HEK293T (cell line): ENCODE results near the gene SV2B.

Experiments used
- CTCF ChIA-PET: fragments of 350-600 bp; formaldehyde crosslinking; extraction: SDS; loops from one replicate; lab custom pipeline; 2021; ENCODE audit warnings: antibody characterized with exemption, inconsistent platforms; lab: Yijun Ruan, JAX
- POLR2A ChIA-PET: fragments of 350-600 bp; formaldehyde crosslinking; extraction: SDS; loops from one replicate; lab custom pipeline; 2020; ENCODE audit warnings: antibody characterized with exemption, inconsistent platforms; lab: Yijun Ruan, JAX
- DNase-seq: peaks from one replicate; pipeline ENCODE4 v3.0.0; 2012; ENCODE audit warnings: mixed read lengths; ENCODE audit errors: extremely low spot score
- ARNT ChIP-seq: fragments of 450-650 bp; IDR thresholded peaks from 2 replicates; pipeline ENCODE4 v1.6.1; 2017; ENCODE audit warnings: mild to moderate bottlenecking
- BHLHE40 ChIP-seq: fragments of 450-650 bp; IDR thresholded peaks from 2 replicates; pipeline ENCODE4 v1.6.1; 2016; ENCODE audit warnings: mild to moderate bottlenecking, moderate library complexity, borderline replicate concordance
- CTBP1 ChIP-seq: fragments of 450-650 bp; IDR thresholded peaks from 2 replicates; pipeline ENCODE4 v1.6.1; 2016; ENCODE audit warnings: borderline replicate concordance
- ELF4 ChIP-seq: fragments of 450-650 bp; IDR thresholded peaks from 2 replicates; pipeline ENCODE4 v1.6.1; 2017; ENCODE audit warnings: antibody characterized with exemption
- FOXA1 ChIP-seq: fragments of 450-650 bp; IDR thresholded peaks from 2 replicates; pipeline ENCODE4 v1.6.1; 2016; ENCODE audit warnings: mild to moderate bottlenecking
- FOXK2 ChIP-seq: fragments of 450-650 bp; IDR thresholded peaks from 2 replicates; pipeline ENCODE4 v1.6.1; 2016; ENCODE audit warnings: mild to moderate bottlenecking
- FOXM1 ChIP-seq: fragments of 450-650 bp; IDR thresholded peaks from 2 replicates; pipeline ENCODE4 v1.6.1; 2017; ENCODE audit warnings: mild to moderate bottlenecking, borderline replicate concordance
- HDGF ChIP-seq: fragments of 450-650 bp; IDR thresholded peaks from 2 replicates; pipeline ENCODE4 v1.6.1; 2017; ENCODE audit warnings: antibody characterized with exemption, borderline replicate concordance
- L3MBTL2 ChIP-seq: fragments of 450-650 bp; conservative IDR thresholded peaks from 2 replicates; pipeline ENCODE4 v1.6.1; 2016; ENCODE audit warnings: mild to moderate bottlenecking
- LEF1 ChIP-seq: fragments of 450-650 bp; IDR thresholded peaks from 2 replicates; pipeline ENCODE4 v1.6.1; 2017; ENCODE audit warnings: mild to moderate bottlenecking, borderline replicate concordance
- NFRKB ChIP-seq: fragments of 450-650 bp; IDR thresholded peaks from 2 replicates; pipeline ENCODE4 v1.6.1; 2016; ENCODE audit warnings: mild to moderate bottlenecking, moderate library complexity
- PKNOX1 ChIP-seq: fragments of 450-650 bp; IDR thresholded peaks from 2 replicates; pipeline ENCODE4 v1.6.1; 2016
- SP1 ChIP-seq: fragments of 450-650 bp; IDR thresholded peaks from 2 replicates; pipeline ENCODE4 v1.6.1; 2017
- SUZ12 ChIP-seq: fragments of 450-650 bp; IDR thresholded peaks from 2 replicates; pipeline ENCODE4 v1.6.1; 2016; ENCODE audit warnings: mild to moderate bottlenecking
- TARDBP ChIP-seq: fragments of 450-650 bp; IDR thresholded peaks from 2 replicates; pipeline ENCODE4 v1.6.1; 2016
- ZNF384 ChIP-seq: fragments of 450-650 bp; IDR thresholded peaks from 2 replicates; pipeline ENCODE4 v1.6.1; 2016

Gene SV2B

GRCh38 chr15:91151781-91152563, 51.9 kb downstream of the SV2B start:
- DNase-seq: no peak
- POLR2A ChIA-PET: no interaction called here
- TF ChIP-seq ARNT (no peak), SP1 (no peak), FOXA1 (no peak), L3MBTL2 (no peak), ZNF384 (no peak), BHLHE40 (no peak)
- CTCF ChIA-PET: no interaction called here

GRCh38 chr15:91152896-91153581, 53.0 kb downstream of the SV2B start:
- ChIA-PET POLR2A (no interaction called here), CTCF (no interaction called here)
- no peak for DNase-seq
- TF ChIP-seq SP1 (no peak), TARDBP (no peak), CTBP1 (no peak), FOXA1 (no peak), FOXM1 (no peak), ELF4 (no peak), LEF1 (no peak), ARNT (no peak), FOXK2 (no peak), HDGF (no peak), ZNF384 (no peak), BHLHE40 (no peak), SUZ12 (no peak), L3MBTL2 (no peak), PKNOX1 (no peak), NFRKB (no peak)

GRCh38 chr15:91153954-91154353, 53.9 kb downstream of the SV2B start:
- DNase-seq: no peak
- no peak for TF ChIP-seq BHLHE40
- TF ChIP-seq ARNT: no peak
- no peak for TF ChIP-seq FOXA1
- TF ChIP-seq SUZ12: no peak
- no peak for TF ChIP-seq TARDBP
- TF ChIP-seq PKNOX1: no peak
- no peak for TF ChIP-seq HDGF
- TF ChIP-seq FOXM1: no peak
- TF ChIP-seq NFRKB: no peak
- CTCF ChIA-PET: no interaction called here
- POLR2A ChIA-PET: no interaction called here

GRCh38 chr15:91156175-91156726, 56.2 kb downstream of the SV2B start:
- ChIA-PET POLR2A (no interaction called here), CTCF (no interaction called here)
- TF ChIP-seq L3MBTL2 (no peak), FOXA1 (no peak), FOXK2 (no peak), BHLHE40 (no peak), ELF4 (no peak), FOXM1 (no peak), ARNT (no peak), SP1 (no peak), LEF1 (no peak), ZNF384 (no peak), HDGF (no peak), SUZ12 (no peak), CTBP1 (no peak), NFRKB (no peak), TARDBP (no peak), PKNOX1 (no peak)
- no peak for DNase-seq

- no peak for TF ChIP-seq BHLHE40
- TF ChIP-seq L3MBTL2: no peak
- no peak for TF ChIP-seq NFRKB
- no peak for TF ChIP-seq SP1
- no peak for TF ChIP-seq FOXA1
- TF ChIP-seq ZNF384: no peak
- TF ChIP-seq ARNT: no peak
- TF ChIP-seq FOXM1: no peak
- TF ChIP-seq HDGF: no peak
- TF ChIP-seq LEF1: no peak
- no peak for TF ChIP-seq TARDBP
- no peak for TF ChIP-seq ELF4
- TF ChIP-seq FOXK2: no peak
- no peak for TF ChIP-seq SUZ12
- TF ChIP-seq CTBP1: no peak
- no peak for TF ChIP-seq PKNOX1
- CTCF ChIA-PET: no interaction called here
- no peak for DNase-seq
- POLR2A ChIA-PET: no interaction called here
These were observed 58.6 kb downstream of the SV2B start for GRCh38 chr15:91158415-91159394.
